Activated T-cell treated with anti-CD3 and anti-CD28 coated beads for 24 hours (primary cell): ENCODE measurements around the gene FRMD5.

ENCODE experiments used
- DNase-seq: peaks from one replicate; pipeline ENCODE4 v3.0.0-alpha.2; 2020; ENCODE audit warnings: low read depth

The FRMD5 gene

DNA sequence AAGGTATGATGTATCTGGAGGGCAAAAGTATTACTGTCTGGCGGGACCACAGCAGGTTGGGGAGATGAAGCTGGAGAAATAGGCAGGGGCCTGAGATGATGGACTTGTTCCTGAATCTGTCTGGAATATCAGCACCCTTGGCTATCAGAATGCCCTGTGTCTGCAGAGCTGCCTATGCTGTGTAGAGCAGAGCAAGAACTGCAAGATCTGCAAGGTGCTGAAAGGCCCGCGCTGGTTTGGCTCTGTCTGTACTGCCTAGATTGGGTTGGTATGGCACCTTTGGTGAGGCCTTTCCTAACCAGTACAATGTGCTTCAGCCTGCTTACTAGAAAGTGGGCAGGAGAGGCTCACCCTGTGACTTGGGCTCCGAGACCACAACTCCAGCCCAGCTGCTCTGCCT lies 271.5 kb downstream of the FRMD5 start:
- DNase-seq, result no peak

DNA sequence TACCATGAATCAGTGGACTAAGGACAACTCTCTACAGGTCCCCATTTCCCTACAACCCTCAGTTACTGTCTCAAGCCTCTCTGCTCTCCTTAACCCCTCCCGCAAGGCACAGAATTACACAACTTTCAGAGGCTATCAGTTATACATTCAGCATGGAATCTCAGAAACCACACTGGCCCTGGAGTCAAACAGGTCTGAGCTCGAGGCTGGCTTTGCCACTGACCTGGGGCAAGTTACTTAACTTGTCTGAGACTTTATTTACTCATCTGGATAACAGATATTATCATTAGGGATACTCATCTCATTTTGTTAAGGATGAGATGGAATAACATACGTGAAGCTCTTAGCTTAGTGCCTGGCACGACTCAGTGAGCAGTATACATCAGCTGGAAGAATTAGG lies 273.1 kb downstream of the FRMD5 start:
- DNase-seq, result no peak

DNA sequence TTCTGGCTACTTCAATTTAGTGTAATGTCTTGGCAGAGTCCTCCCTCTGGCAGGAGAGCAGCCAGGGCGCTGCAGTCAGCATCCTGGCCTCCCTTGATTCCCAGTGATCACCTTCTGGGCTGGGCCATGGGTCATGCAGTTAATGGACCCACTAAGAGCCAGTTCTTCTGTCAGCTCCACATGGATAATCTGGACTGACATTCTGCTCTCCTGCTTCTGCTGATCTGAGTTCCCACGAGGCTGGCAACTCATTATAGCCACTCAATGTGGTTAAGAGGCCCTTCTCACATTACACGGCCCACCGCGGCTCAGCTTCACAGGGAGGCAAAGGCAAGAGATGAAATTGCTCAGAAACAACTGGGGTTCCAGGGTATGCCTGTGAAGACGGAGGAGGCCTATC lies 274.3 kb downstream of the FRMD5 start:
- DNase-seq, result no peak

DNA sequence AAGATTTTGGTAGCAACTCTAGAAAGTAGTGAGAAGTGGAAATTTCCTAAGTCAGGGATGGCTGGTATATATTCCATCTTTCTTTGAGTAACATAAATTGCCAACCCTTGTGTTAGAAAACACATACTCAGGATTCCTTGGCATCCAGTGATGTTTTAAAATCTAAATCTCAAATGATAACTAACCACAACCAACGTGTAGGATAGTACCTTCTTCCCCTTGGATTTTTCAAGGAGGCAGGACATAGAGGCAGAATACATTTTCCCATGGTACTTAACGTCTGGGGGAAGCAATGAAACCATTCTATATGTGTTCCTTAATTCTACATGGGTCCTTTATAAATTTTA lies 274.8 kb downstream of the FRMD5 start:
- no peak for DNase-seq

DNA sequence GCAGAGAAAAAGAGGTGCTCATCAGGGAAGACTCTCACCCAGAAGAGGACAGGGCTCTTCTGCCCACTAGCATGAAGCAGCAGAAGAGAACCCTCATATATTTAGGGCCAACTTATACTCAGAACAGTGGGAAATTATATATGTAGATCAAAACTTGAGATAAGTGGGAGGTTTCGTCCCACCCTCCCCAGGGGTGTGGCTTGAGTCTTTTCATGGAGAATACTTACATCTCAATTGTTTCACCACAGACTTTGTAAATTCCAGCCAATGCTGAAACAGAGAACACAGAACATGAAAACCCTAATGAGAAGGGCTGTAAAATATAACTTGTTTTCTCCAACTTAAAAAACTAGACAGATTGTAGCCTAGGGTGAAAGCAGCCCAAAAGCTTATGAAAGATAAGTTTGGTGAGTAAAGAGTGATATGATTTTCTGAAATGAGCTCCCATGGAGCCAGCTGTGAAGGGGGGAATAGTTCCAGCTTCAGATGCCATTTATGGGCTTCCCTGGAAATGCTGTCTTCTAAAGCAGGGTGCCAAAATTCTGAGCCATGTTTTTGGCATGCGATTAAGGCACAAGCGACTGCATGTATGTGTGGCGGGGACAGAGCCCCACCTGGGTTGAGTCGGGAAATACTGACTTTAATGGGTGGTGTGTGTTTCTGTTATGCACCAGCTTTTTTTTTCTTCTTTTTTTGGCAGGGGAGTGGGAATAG lies 275.4 kb downstream of the FRMD5 start:
- no peak for DNase-seq

DNA sequence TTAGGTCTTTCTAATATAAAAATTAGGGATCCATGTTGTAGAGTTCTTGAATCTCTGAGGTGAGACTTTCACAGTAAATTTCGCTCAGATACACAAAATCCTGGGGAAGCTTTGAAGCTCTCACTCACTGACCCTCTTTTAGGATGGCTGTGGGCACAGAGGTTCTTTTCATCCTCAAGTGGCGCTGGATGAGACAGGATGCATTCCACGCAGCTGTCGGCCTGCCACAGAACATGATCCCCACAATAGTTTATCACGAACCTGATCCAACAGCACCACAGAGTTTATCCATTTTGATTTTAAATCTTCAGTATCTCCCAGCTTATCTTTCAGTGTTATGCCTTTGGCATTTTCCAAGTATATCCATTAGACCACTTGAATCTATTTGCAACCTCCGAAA lies 276.4 kb downstream of the FRMD5 start:
- no peak for DNase-seq

DNA sequence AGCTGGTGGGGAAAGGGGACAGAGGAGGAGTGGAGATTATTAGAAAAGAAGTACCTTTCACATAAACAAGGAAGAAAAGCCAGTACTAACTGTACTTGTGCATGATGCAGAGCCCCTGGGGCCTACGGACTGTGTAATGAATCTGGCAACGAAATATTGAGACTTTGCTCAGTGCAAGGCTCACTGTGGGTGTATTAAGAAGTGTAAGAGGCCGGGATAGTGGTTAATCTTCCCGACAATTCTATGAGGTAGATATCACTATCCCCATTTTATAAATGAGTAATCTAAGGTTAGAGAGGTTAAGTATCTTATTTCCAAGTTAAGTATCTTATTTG lies 278.8 kb downstream of the FRMD5 start:
- no peak for DNase-seq

DNA sequence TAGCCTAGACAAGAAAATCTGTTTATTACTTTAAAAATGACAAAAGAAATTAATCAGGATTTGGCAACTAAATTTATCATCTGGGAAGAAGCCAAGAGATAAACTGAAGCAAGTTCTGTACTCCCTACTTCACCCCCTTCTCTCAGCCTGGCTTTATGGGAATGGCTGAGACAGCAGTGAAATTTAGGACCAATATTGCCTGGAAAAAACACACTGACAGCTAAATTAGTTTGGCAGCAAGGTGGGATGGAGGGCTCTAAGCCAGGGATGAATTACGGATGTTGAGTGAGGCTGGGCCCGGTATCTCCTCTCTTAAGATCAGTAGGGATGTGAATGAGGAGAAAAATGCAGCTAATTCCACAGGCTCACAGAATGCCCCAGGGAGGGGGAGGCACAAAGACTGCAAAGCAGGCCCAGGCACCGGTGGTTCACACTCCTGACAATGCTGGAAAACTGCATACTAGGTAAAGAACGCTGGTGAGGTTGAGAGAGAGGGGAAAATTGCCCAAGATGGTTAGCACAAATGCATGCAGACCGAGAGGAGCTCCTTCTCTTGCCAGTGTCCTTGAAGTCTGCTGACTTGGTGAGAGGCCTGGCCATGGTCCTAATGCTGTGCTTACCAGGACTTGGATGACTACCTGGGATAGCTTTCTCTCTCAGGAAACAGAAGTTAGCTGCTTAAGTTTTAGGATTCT lies 279.3 kb downstream of the FRMD5 start:
- DNase-seq, result no peak

DNA sequence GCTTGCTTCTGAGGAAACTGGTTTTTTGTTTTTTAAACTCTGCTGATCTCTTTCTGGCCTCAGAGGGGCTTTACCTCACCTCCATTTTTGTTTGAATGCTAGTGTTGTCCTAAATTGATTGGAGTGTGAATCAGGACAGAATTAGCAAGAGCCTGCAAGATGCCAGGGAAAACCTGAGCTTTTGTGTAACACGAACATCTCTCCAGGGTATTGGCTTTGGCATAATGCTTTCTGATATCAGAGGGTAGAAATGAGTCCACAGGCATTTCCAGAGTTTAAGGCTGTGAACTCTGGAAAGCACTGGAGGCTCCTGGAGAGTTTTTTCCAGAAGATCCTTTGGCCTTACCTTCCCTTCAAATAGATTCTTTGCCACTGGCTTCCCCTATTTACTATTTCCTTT lies 281.1 kb downstream of the FRMD5 start:
- no peak for DNase-seq

DNA sequence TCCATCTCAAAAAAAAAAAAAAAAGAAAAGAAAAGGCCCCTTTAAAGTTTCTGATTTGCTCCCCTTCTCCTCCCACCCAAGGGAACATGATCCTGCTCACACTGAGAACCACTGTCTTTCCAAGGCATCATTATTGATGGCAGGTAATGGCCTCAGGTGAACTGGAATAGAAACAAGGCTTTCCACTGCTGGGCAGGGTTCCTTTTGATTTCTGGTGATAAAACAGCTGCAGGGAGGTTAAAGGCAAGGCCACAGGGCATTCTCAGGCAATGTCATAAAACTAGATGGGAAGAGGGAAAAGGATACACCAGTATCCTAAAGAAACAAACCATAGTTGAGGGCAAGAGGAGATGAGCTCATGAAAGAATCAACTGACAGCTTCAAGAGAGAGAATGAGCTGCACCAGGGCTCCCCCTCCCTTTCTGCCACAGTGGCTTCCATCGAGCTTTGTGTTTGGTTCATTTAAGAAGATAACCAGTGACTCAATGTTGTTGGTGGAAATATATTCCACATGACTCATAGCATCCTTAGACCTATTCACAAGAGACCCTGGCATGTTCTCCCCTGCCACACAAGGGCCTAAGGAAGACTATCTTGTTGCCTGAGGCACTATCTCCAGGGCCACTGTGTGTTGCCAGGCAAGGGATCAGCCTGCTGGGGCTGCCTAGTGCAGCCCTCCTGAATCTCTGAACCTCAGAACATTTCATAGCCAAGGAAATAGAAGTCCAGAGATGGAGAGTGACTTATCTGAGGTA lies 281.9 kb downstream of the FRMD5 start:
- DNase-seq, result no peak

DNA sequence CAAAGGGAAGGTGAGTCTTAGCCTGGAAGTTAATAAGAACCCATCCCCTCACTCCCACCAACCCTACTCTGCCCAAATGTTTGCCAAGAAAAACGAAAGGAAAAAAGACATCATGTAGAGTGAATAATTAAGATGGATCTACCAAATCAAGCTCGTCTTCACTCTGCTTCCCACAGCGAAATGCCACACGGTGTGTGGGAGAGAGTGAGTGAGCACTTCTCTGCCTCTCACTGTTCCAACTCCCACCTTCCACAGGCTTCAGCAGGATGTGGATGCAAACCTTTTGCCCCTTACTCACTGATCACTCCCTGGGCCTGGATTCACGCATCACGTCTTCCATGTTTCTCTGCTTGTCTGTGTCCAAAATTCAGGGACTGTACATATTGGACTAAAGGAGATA lies 282.9 kb downstream of the FRMD5 start:
- no peak for DNase-seq

DNA sequence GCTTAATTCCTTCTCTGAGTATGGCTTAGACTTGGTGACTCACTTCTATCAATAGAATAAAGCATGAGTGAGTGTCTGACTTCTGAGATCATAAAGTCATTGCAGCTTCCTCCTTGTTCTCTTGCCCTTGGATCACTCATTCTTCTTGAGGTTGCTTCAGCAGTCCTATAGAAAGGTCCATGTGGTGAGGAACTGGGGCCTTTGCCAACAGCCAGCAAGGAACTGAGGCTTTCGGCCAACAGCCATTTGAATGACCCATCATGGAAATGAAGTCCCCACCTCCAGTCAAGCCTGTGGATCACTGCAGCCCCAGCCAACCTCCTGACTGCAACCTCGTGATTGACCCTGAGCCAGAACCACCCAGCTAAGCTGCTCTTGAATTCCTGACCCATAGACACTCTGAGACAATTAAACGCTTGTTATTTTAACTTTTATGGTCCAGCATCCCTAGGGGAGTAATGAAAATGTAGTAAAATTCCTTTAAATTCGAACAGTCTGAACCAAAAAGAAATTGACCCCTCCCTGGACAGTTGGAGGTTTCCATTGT lies 283.8 kb downstream of the FRMD5 start:
- no peak for DNase-seq

DNA sequence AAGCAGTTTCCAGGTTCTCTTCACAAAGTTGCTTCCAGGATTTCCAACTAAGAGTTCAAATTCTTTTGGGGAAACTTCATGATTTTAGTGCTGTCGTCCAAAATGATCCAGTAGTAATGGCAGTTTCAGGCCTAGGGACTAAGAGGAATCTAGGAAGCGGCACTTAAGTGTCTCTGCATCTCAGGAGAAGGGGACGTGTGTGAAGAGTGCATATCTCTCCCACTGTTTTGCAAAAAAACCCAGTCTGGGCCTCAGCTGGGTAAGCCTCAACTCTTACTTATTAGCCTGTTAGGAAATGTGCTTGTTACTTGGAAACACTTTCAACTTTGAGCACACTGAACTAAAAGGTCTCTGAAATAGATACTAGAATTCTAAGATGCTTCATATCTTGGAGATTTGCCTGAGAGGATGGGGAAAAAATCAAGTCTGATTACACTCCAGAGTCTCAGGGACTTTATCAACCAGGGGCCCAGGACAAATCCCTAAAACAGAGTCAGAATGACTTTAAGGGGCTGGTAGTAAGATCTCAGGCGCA lies 286.5 kb downstream of the FRMD5 start:
- no peak for DNase-seq

DNA sequence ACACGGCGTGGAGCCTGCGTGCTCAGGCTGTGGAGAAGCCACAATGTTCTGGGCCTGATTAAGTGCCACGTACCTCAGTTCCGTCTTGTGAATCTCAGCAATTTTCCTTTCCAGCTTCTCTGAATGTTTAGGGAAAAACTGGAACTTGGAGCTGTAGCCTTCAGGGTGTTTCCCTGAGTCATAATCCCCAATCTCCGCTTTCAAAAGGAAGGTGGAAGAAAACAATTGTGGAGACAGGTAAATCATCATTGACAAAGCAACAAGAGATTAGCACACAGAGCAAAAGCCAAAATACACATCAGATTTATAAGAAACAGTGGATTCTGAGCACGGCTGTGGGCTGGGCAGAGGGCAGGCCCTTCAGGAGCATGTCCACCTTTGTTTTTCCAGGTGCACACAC lies 289.3 kb downstream of the FRMD5 start:
- no peak for DNase-seq

DNA sequence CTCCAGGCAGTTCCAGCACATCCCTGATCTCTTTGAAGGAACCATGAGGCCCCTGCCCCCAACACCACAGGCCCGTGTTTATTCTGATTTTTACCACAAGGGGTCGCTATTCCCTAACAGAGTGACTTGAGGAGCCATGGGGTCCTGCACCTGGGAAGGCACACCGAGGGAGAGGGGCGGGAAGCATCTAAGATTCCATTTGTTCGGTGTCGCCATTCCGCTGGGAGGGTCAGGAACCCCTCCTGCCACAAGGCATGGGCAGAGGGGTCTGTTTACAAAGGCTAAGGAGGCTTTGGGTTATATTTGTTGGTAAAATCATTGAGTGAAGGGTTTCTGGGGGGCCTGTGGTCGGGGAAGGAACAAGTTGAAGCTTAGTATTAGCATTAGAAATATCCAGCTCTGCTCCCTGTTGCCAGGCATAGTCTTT lies 291.2 kb downstream of the FRMD5 start:
- DNase-seq, result peak; percentile 52

DNA sequence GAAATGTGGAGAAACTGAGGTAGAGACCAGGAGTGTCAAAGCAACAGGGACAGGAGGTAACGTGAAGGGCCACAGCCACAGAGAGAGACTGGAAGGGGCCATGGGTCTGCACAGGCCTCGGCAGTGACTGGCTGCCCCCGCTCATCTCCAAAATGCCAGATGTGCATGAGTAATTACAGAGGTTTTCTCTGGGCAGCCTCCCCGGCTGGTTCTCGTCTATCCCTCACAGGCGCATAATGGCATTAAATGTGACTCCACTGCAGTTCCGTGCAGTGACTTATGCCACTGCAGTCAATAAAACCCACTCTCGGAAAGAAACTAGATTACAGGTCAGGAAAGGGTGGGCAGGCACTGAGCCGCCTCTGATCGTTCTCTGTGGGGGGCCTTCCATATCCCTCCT lies 293.6 kb downstream of the FRMD5 start:
- no peak for DNase-seq

DNA sequence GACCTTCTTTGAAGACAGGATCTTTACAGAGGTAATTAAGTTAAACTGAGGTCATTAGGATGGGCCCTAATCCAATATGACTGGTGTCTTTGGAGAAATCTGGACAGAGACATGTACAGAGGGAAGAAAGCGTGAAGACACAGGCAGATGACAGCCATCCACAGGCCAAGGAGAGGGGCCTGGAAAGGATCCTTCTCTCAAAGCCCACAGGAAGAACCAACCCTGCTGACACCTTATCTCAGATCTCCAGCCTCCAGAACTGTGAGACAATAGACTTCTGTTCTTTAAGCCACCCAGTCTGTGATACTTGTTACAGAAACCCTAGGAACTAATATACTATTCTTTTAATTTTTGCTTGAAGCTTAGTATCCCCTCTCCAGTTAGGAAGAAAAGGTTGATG lies 294.1 kb downstream of the FRMD5 start:
- no peak for DNase-seq

DNA sequence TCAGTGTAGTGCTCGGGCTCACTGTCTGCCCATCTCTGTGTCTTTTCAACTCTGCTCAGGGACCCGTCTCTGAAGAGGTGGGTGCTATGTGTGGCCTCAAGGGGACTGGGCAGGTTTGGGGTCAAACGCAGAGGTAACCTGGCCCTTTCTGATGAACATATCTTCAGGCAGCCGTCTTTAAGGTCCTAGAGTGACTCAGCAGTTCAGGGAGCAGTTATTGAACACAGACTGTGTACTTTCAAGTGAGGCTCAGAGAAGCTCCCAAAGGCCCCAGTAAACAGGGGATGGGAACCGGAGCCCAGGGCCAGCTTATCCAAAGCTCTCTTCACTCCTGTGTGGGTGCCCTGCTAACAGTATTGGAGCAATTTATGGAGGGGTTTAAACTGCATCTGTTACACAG lies 295.1 kb downstream of the FRMD5 start:
- no peak for DNase-seq

DNA sequence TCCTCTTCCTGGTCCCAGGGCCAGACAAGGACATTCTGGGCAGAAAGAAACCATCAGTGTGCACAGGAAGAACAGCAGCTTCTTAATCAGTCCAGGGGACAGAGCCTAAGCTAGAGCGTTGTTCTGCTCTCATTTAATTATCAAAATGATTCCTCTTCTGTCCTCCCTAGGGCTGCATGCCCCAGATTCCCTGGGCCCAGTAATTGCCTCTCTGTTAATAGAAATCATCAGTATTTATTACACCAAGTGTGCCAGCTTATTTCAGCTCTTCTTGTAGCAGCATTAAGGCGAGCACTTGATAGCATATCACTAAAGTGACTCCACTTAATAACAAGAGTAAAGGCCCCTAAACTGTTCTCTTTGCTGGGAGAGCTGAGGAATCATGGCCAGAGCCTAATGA lies 296.2 kb downstream of the FRMD5 start:
- DNase-seq, result no peak

DNA sequence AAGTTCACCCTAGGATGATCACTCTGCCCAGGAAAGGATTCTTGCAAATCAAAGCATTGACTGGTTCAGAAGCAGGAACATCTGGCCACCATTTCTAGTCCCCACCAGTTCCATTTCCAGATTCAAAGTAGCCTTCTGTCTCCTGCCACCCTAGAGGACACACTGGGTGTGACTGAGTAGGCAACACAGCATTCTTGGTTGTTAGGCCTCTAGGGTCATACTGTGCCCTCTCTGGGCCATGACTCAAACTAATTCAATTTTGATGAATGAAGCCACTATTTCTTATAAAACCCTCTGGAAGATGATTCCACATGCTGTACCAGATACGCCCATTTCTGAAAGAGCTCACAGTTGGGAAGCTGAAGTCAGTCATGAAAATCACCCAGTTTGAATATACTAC lies 298.5 kb downstream of the FRMD5 start:
- no peak for DNase-seq

DNA sequence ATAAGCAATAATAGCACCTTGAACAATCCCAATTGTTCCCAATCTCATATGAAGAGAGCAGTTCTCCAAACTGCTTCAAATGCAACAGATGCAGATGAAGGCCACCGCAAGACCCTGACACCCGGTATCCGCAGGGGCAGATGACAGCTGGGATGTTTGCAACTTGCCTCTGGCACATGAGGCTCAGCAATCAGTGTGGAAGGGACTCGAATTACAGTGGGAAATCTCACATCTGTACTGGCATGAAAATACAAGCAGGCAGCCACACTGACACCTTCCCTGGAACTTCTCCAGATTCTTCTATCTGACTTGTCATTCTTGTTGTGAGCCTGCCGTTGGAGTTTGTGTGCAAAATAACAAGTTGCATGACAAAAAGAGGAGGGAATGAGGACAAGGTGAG lies 299.5 kb downstream of the FRMD5 start:
- DNase-seq, result no peak

DNA sequence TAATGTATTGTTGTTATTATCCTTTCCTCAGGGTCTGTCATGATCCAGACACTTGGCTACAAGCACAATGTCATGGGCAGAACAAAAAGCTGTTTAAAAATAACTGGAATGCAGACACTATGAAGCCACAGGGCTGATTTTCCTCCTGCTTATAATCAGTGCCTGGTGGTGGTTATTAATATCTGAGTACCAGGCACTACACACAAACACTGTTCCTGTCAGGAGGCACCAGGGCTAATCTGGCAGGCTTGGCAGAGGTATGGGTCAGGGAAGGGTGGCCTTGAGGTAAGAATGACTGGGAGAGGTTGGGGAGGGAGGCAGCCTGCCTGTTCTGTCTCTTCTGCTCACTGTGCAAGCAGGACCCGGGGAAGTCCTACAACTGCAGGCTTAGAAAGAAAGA lies 301.1 kb downstream of the FRMD5 start:
- DNase-seq, result no peak

DNA sequence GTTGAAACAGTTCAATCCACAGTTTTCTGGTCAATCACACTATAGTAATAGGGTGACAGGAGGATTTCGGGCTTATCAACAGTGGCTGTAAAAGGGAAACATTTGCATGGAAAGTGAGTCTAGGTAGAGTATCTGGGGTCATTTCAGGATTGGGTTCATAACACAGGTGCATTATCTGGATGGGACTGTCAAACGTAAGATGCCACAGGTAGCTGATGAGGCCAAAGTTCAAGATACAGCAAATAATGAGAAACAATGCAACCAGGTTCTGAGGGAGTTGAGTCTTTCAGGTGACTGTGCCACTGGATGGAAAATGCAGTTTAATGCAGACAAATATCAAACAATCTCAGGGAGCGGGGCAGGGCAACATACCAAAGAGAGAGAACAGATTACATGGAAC lies 306.0 kb downstream of the FRMD5 start:
- DNase-seq, result no peak
